Type B pancreatic cell (in vitro differentiated cells): ENCODE measurements around the gene ECPAS. TPM values are rescaled to one million over a fixed set of nuclear protein-coding genes. Genes with fewer than 3 reads are reported as not detected.

Experiments
- DNase-seq: peaks from one replicate; pipeline ENCODE4 v3.0.0; 2021; ENCODE audit warnings: mixed read lengths; ENCODE audit not compliant: unreplicated experiment; ENCODE audit errors: extremely low spot score
- H3K27ac Mint-ChIP-seq: 2 replicates; pipeline ENCODE4 v1.8.0; 2021; ENCODE audit warnings: mild to moderate bottlenecking, mixed read lengths
- H3K27me3 Mint-ChIP-seq: 2 replicates; pipeline ENCODE4 v1.8.0; 2021; ENCODE audit warnings: mixed read lengths
- H3K36me3 Mint-ChIP-seq: 2 replicates; pipeline ENCODE4 v1.8.0; 2021; ENCODE audit warnings: mixed read lengths
- H3K4me1 Mint-ChIP-seq: one replicate; pipeline ENCODE4 v1.8.0; 2021; ENCODE audit warnings: mixed read lengths; ENCODE audit not compliant: unreplicated experiment
- H3K4me3 Mint-ChIP-seq: 2 replicates; pipeline ENCODE4 v1.8.0; 2021; ENCODE audit warnings: mild to moderate bottlenecking, mixed read lengths
- H3K9me3 Mint-ChIP-seq: 2 replicates; pipeline ENCODE4 v1.8.0; 2021; ENCODE audit warnings: mixed read lengths
- total RNA-seq: library from RNA; stranded (reverse); gene quantifications from 2 replicates; pipeline ENCODE4 v1.2.1, GENCODE V29; 2021; ENCODE audit warnings: low replicate concordance
- TF ChIP-seq, protein P1 (sequence below): fragments of 200-600 bp; sonication (generic); conservative IDR thresholded peaks from 2 replicates; pipeline ENCODE4 v1.5.0; 2021; ENCODE audit warnings: antibody characterized with exemption, mild to moderate bottlenecking

ECPAS gene
- total RNA-seq, 1 donor from 2014 or later, result 82.9 TPM

DNA sequence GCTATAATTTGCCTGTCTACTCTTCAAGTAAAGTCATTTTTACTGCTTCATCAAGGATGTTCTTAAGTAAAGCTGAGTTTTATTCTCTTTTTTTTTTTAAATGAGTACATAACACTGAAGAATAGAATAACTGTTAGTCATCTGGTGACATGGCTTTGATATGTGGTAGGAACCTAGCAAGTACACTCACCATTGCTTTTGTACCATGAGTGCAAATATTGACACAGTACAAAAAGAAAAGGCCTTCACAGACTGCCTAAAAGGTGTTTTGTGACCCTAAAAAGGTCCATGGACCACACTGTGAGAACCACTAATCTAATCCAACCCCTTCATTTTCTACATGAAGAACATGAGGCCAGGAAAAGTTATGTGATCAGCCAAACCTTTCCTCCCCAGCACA lies 55.0 kb downstream of the ECPAS start:
- Mint-ChIP-seq H3K4me3 (no peak overlapping the region), H3K9me3 (no peaks in the 10 kb centered on the region), H3K4me1 (no peaks in the 10 kb centered on the region), H3K27me3 (no peaks in the 10 kb centered on the region), H3K27ac (peak overlapping the region; percentile 39), H3K36me3 (peaks cover 39% of the 10 kb centered on the region)
- TF ChIP-seq, protein P1, sequence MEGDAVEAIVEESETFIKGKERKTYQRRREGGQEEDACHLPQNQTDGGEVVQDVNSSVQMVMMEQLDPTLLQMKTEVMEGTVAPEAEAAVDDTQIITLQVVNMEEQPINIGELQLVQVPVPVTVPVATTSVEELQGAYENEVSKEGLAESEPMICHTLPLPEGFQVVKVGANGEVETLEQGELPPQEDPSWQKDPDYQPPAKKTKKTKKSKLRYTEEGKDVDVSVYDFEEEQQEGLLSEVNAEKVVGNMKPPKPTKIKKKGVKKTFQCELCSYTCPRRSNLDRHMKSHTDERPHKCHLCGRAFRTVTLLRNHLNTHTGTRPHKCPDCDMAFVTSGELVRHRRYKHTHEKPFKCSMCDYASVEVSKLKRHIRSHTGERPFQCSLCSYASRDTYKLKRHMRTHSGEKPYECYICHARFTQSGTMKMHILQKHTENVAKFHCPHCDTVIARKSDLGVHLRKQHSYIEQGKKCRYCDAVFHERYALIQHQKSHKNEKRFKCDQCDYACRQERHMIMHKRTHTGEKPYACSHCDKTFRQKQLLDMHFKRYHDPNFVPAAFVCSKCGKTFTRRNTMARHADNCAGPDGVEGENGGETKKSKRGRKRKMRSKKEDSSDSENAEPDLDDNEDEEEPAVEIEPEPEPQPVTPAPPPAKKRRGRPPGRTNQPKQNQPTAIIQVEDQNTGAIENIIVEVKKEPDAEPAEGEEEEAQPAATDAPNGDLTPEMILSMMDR, result no peak
- DNase-seq, result no peak

DNA sequence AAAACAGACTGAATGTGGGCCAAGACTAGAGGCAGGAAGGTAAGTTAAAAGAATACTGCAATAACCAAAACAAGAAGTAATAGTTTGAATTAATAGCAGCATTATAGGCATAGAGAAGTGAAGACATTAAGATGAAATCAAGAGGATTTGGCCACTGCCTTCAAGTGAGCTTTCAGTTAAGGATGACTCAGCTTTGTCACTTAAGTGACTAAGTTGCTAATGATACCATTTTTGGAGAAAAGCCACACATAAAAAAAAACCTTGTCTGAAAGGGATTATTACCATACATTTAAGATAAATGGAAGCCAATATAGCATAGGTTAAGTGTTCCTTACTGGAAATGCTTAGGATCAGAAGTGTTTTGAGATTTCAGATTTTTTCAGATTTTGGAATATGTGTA lies 57.0 kb downstream of the ECPAS start:
- Mint-ChIP-seq H3K4me3 (no peak overlapping the region), H3K27me3 (no peaks in the 10 kb centered on the region), H3K9me3 (no peaks in the 10 kb centered on the region), H3K4me1 (no peaks in the 10 kb centered on the region), H3K27ac (no peak overlapping the region), H3K36me3 (peaks cover 35% of the 10 kb centered on the region)
- TF ChIP-seq, protein P1, result no peak
- DNase-seq, result no peak

DNA sequence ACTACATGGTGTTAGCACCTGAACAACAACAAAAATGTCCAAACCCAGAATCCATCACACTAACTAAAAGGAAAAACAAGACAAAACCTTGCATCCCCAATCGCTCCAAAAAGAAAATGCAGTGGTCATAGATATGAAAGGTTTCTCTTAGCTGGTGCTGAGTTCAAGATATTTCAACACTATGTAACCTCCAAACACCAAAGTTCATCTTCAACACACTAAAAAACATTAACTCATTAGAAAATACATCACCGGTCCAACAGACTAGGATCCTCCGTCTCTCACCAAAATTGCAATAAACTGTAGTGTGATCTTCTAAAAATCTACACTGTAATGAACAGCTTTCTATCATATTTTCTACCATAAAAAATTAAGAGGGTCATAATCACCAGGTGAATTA lies 60.8 kb downstream of the ECPAS start:
- Mint-ChIP-seq H3K4me3 (no peak overlapping the region), H3K9me3 (no peaks in the 10 kb centered on the region), H3K27me3 (no peaks in the 10 kb centered on the region), H3K36me3 (peaks cover 25% of the 10 kb centered on the region), H3K4me1 (no peaks in the 10 kb centered on the region), H3K27ac (no peak overlapping the region)
- no peak for DNase-seq
- TF ChIP-seq, protein P1, result no peak

DNA sequence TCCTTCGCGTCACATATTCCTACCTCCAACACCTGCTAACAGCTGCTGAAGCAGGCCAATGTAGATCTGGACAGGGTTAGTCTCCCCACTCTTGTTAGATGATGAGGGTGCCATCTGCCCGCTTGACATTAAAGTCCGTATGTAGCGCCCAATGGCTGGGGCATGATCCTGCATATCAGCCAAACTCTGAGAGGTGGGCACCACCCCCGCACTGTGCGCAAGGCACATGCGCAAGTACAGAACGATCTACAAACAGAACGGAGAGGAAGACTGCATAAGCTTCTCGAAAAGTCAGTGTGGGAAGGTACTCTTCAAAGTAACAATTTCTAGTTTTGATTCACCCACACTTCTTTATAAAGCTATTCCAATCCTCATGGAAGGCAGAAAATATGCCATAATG lies 69.8 kb downstream of the ECPAS start:
- Mint-ChIP-seq H3K4me3 (no peak overlapping the region), H3K27me3 (no peaks in the 10 kb centered on the region), H3K9me3 (no peaks in the 10 kb centered on the region), H3K27ac (no peak overlapping the region), H3K36me3 (peaks cover 43% of the 10 kb centered on the region), H3K4me1 (no peaks in the 10 kb centered on the region)
- TF ChIP-seq, protein P1, result no peak
- DNase-seq, result no peak

GRCh38 chr9:111413996-111414395 lies 70.2 kb downstream of the ECPAS start:
- Mint-ChIP-seq H3K4me1 (no peaks in the 10 kb centered on the region), H3K9me3 (no peaks in the 10 kb centered on the region), H3K4me3 (no peak overlapping the region), H3K27ac (no peak overlapping the region), H3K27me3 (no peaks in the 10 kb centered on the region), H3K36me3 (peaks cover 44% of the 10 kb centered on the region)
- TF ChIP-seq, protein P1, result no peak
- no peak for DNase-seq

DNA sequence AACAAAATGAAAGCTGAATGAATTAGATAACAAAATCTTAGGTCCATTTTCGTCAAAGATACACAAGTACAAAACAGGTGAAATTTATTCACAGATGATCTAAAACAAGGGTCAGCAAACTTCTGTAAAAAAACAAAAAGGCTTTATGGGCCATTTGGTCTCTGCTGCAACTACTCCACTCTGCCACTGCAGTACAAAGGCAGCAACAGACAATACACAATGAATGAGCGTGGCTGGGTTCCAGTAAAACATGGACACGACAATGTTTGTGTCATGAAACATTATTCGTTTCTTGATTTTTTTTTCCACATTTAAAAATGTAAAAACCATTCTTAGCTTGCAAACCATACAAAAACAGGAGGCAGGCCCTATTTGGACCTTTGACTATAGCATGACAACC lies 71.9 kb downstream of the ECPAS start:
- Mint-ChIP-seq H3K4me3 (no peak overlapping the region), H3K27me3 (no peaks in the 10 kb centered on the region), H3K4me1 (no peaks in the 10 kb centered on the region), H3K9me3 (peaks cover 4% of the 10 kb centered on the region), H3K36me3 (peaks cover 60% of the 10 kb centered on the region), H3K27ac (no peak overlapping the region)
- DNase-seq, result no peak
- TF ChIP-seq, protein P1, result peak; percentile 48
